Stimulated activated CD4-positive, alpha-beta T cell treated with anti-CD3 and anti-CD28 coated beads, Interleukin-2, amount 100 ng/mL, for 4 hours (primary cell): ENCODE measurements around the gene DLG1.
"Not testable (repeated sequence)": the region's sequence is repeated elsewhere in the genome, so short reads cannot be mapped to it uniquely, and the experiment has no call there.

ENCODE experiments used
- DNase-seq: peaks from one replicate; pipeline ENCODE4 v3.0.0-alpha.2; 2020; ENCODE audit warnings: low read depth

Gene DLG1

GRCh38 chr3:197244751-197245150 is 53.7 kb downstream of the DLG1 start:
- DNase-seq = no peak

GRCh38 chr3:197242784-197243432 is 55.5 kb downstream of the DLG1 start:
- DNase-seq = no peak

GRCh38 chr3:197241173-197241572 is 57.2 kb downstream of the DLG1 start:
- no peak for DNase-seq

GRCh38 chr3:197239857-197240256 is 58.6 kb downstream of the DLG1 start:
- no peak for DNase-seq

GRCh38 chr3:197238842-197239241 is 59.6 kb downstream of the DLG1 start:
- DNase-seq = no peak

GRCh38 chr3:197237897-197238296 is 60.5 kb downstream of the DLG1 start:
- no peak for DNase-seq

- no peak for DNase-seq
Measured at GRCh38 chr3:197236362-197236761, 62.0 kb downstream of the DLG1 start.

GRCh38 chr3:197234947-197235914 is 63.2 kb downstream of the DLG1 start:
- no peak for DNase-seq

- no peak for DNase-seq
Measured at GRCh38 chr3:197231321-197231720, 67.1 kb downstream of the DLG1 start.

GRCh38 chr3:197229836-197230235 is 68.6 kb downstream of the DLG1 start:
- DNase-seq = no peak

- no peak for DNase-seq
Measured at GRCh38 chr3:197229178-197229577, 69.2 kb downstream of the DLG1 start.

GRCh38 chr3:197227780-197228574 is 70.4 kb downstream of the DLG1 start:
- no peak for DNase-seq

- DNase-seq = no peak
Measured at GRCh38 chr3:197226179-197226578, 72.2 kb downstream of the DLG1 start.

- DNase-seq = no peak
Measured at GRCh38 chr3:197225579-197225978, 72.8 kb downstream of the DLG1 start.

GRCh38 chr3:197224034-197224444 is 74.4 kb downstream of the DLG1 start:
- DNase-seq = no peak

- DNase-seq = no peak
Measured at GRCh38 chr3:197222937-197223370, 75.5 kb downstream of the DLG1 start.

- DNase-seq = no peak
Measured at GRCh38 chr3:197219619-197220018, 78.8 kb downstream of the DLG1 start.

GRCh38 chr3:197218210-197218609 is 80.2 kb downstream of the DLG1 start:
- DNase-seq = no peak

GRCh38 chr3:197216914-197217313 is 81.5 kb downstream of the DLG1 start:
- DNase-seq = no peak

- no peak for DNase-seq
Measured at GRCh38 chr3:197216169-197216860, 82.1 kb downstream of the DLG1 start.

GRCh38 chr3:197212290-197212689 is 86.1 kb downstream of the DLG1 start:
- no peak for DNase-seq

GRCh38 chr3:197211698-197212097 is 86.7 kb downstream of the DLG1 start:
- not testable (repeated sequence) for DNase-seq
